SJSA1 (cell line): ENCODE data around the gene ILRUN. TPM values are rescaled to one million over a fixed set of nuclear protein-coding genes. Genes with fewer than 3 reads are reported as not detected.
"Not testable (repeated sequence)": the region's sequence is repeated elsewhere in the genome, so short reads cannot be mapped to it uniquely, and the experiment has no call there.

ENCODE experiments used
- DNase-seq, 2 experiments: peaks; one replicate each; pipeline ENCODE4 v3.0.0-alpha.2; 2015 to 2020; ENCODE audit warnings: low spot score in 2 of 2, low read depth in 1 of 2
- H3K27ac ChIP-seq: fragments of 250-450 bp; sonication (Bioruptor Pico); 2 replicates; pipeline ENCODE4 v1.5.1; 2020; ENCODE audit warnings: mild to moderate bottlenecking, moderate library complexity
- H3K27me3 ChIP-seq: fragments of 250-450 bp; sonication (Bioruptor Pico); replicated peaks from 2 replicates; pipeline ENCODE4 v1.5.1; 2020; ENCODE audit warnings: mild to moderate bottlenecking, moderate library complexity
- H3K36me3 ChIP-seq: fragments of 250-450 bp; sonication (Bioruptor Pico); 2 replicates; pipeline ENCODE4 v1.5.1; 2020; ENCODE audit warnings: mild to moderate bottlenecking
- H3K4me1 ChIP-seq: fragments of 250-450 bp; sonication (Bioruptor Pico); replicated peaks from 2 replicates; pipeline ENCODE4 v1.6.1; 2021; ENCODE audit warnings: mild to moderate bottlenecking
- H3K4me3 ChIP-seq: fragments of 250-450 bp; sonication (Bioruptor Pico); 2 replicates; pipeline ENCODE4 v1.5.1; 2020; ENCODE audit warnings: mild to moderate bottlenecking
- H3K9me3 ChIP-seq: fragments of 250-450 bp; sonication (Bioruptor Pico); replicated peaks from 2 replicates; pipeline ENCODE4 v1.5.1; 2020; ENCODE audit warnings: mild to moderate bottlenecking
- total RNA-seq: library from RNA; depleted of rRNA; stranded (reverse); fragments of >200 nt; shearing (Covaris generic); gene quantifications from 2 replicates; pipeline ENCODE4 v1.2.3, GENCODE V29; 2014

ILRUN gene
- total RNA-seq, 1 experiment from 2014 or later, result 47.8 TPM

GRCh38 chr6:34718976-34719375 is 22.4 kb upstream of the ILRUN start:
- DNase-seq, result no peak
- Histone ChIP-seq H3K4me3 (no peak overlapping the region), H3K27ac (no peak overlapping the region), H3K9me3 (no peaks in the 10 kb centered on the region), H3K4me1 (peaks cover 5% of the 10 kb centered on the region; the same call in 1 of the 2 replicates), H3K36me3 (no peaks in the 10 kb centered on the region), H3K27me3 (no peaks in the 10 kb centered on the region)

DNA sequence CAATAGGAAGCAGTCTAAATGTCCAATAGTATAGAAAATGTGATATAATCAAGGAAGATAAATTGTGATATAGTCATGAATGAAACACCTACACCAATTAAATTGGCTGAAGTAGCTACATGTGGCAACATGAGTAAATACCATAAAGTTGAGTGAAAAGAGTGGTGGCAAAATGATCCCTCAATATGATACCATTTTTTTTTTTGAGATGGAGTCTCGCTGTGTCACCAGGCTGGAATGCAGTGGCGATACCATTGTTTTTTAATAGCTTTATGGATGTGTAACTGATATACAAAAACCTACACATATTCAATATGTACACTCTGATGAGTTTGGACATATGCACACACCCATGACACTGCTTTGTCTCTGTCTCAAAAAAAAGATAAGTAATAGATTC is 20.9 kb upstream of the ILRUN start:
- H3K9me3 ChIP-seq, result no peaks in the 10 kb centered on the region
- H3K4me3 ChIP-seq, result no peak overlapping the region
- DNase-seq, result no peak
- H3K27me3 ChIP-seq, result no peaks in the 10 kb centered on the region
- H3K27ac ChIP-seq, result no peak overlapping the region
- H3K4me1 ChIP-seq, result no peaks in the 10 kb centered on the region
- no peaks in the 10 kb centered on the region for H3K36me3 ChIP-seq

DNA sequence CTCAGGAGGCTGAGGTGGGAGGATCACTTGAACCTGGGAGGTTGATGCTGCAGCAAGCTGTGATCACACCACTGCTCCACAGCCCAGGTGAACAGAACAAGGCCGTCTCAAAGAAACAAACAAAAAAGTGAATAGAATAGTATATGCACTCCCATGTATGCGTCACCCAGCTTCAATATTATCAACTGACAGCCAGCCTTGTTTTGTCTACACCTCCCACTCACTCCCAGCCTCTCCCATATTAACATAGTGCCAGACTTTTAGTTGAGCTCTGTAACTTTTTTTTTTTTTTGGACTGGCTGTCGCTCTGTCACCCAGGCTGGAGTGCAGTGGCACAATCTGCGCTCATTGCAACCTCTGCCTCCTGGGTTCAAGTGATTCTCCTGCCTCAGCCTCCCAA is 18.1 kb upstream of the ILRUN start:
- Histone ChIP-seq H3K27ac (no peak overlapping the region), H3K4me1 (no peaks in the 10 kb centered on the region), H3K9me3 (no peaks in the 10 kb centered on the region), H3K27me3 (no peaks in the 10 kb centered on the region), H3K36me3 (no peaks in the 10 kb centered on the region), H3K4me3 (no peak overlapping the region)
- DNase-seq, result no peak

DNA sequence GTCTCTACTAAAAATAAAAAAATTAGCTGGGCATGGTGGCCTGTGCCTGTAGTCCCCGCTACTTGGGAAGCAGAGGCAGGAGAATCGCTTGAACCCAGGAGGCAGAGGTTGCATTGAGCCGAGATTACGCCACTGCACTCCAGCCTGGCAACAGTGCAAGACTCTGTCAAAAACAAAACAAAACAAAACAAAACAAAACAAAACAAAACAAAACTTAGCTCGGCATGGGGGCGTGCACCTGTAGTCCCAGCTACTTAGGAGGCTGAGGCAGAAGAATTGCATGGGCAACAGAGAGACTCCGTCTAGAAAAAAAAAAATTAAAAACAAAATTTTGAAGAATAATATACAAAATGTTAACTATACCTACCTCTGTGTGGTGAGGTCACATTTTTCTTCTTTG is 16.3 kb upstream of the ILRUN start:
- DNase-seq, H3K4me3 ChIP-seq, H3K27ac ChIP-seq, H3K27me3 ChIP-seq, H3K4me1 ChIP-seq, H3K9me3 ChIP-seq, H3K36me3 ChIP-seq: not testable (repeated sequence)

DNA sequence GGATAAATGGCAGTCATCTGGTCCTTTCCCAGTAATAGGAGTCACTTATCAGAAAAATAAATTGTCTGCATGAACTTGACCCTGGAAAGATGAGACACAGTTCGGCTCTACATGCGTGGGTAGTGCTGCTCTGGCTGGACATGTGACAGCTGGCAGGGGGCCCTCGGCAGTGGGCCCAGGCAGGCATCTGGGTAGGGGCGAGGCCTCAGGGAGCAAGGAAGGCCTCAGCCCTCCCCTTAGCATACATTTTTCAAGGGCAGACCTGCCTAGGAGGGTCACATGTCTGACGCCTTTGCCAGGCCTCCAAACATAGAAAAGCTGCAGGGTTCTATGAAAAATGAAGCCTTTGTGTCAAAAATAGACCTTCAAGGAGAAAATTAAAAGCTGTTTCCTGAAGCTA is 12.8 kb upstream of the ILRUN start:
- H3K36me3 ChIP-seq, result no peaks in the 10 kb centered on the region
- no peak overlapping the region for H3K27ac ChIP-seq
- H3K4me3 ChIP-seq, result no peak overlapping the region
- DNase-seq, result no peak
- H3K4me1 ChIP-seq, result no peaks in the 10 kb centered on the region
- no peaks in the 10 kb centered on the region for H3K27me3 ChIP-seq
- H3K9me3 ChIP-seq, result no peaks in the 10 kb centered on the region

DNA sequence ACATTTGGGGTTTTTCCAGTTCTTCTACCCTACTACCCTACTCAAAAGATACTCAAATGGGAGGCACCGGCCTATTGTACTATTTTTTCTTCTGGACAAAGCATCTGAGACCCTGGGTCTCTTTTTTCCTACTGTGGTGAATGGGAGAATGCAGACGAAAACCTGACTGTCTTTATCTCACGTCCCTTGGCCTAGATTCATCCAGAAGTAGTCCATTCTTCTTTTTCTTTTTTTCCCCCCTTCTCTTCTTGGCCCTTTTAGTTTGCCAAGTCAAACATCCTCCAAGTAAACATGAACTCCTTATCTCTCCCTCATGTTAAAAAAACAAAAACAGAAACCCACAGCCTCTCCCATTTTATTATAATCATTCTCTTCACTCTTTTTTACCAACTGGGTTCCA is 8.7 kb upstream of the ILRUN start:
- Histone ChIP-seq H3K27ac (no peak overlapping the region), H3K27me3 (no peaks in the 10 kb centered on the region), H3K4me3 (no peak overlapping the region), H3K4me1 (no peaks in the 10 kb centered on the region), H3K9me3 (no peaks in the 10 kb centered on the region), H3K36me3 (no peaks in the 10 kb centered on the region)
- DNase-seq, result no peak

DNA sequence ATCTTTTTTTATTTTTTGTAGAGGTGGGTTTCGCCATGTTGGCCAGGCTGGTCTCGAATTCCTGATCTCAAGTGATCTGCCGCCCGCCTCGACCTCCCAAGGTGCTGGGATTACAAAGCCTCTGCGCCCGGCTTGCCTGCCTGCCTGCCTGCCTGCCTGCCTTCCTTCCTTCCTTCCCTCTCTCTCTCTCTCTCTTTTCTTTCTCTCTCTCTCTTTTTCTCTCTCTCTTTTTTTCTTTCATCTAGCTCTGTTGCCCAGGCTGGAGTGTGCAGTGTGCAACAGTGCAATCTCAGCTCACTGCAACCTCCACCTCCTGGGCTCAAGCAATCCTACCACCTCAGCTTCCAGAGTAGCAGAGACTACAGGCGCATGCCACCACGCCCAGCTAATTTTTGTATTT is 4.6 kb upstream of the ILRUN start:
- Histone ChIP-seq H3K27ac (no peak overlapping the region), H3K9me3 (no peaks in the 10 kb centered on the region), H3K36me3 (peaks cover 3% of the 10 kb centered on the region), H3K4me3 (no peak overlapping the region), H3K27me3 (no peaks in the 10 kb centered on the region), H3K4me1 (no peaks in the 10 kb centered on the region; the same call in 1 of the 2 replicates)
- DNase-seq, result no peak

- Histone ChIP-seq H3K36me3 (peaks cover 5% of the 10 kb centered on the region), H3K9me3 (no peaks in the 10 kb centered on the region), H3K27me3 (no peaks in the 10 kb centered on the region), H3K27ac (no peak overlapping the region), H3K4me1 (peaks cover 8% of the 10 kb centered on the region), H3K4me3 (no peak overlapping the region)
- DNase-seq, result no peak
Observed at GRCh38 chr6:34697904-34698559, 1.5 kb upstream of the ILRUN start.

DNA sequence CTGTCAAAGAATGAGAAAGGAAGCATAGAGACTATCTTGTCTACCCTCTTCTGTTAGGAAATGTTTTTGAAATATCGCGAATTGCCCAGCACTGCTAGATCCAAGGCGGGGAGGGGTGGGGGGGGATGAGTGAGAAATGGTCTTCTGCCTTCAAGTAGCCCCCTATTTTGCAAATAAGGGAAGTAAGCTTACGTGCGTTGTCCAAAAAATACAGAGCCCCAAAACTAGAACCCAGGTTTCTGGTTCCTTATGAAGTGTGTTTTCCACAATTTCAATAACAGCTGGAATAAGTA is 923 bp upstream of the ILRUN start:
- H3K4me3 ChIP-seq, result peak overlapping the region; percentile 93
- H3K9me3 ChIP-seq, result no peaks in the 10 kb centered on the region
- no peak overlapping the region for H3K27ac ChIP-seq
- H3K4me1 ChIP-seq, result peaks cover 8% of the 10 kb centered on the region
- peaks cover 6% of the 10 kb centered on the region for H3K36me3 ChIP-seq
- DNase-seq, result no peak
- no peaks in the 10 kb centered on the region for H3K27me3 ChIP-seq

- Histone ChIP-seq H3K4me1 (peaks cover 8% of the 10 kb centered on the region), H3K9me3 (no peaks in the 10 kb centered on the region), H3K4me3 (peak overlapping the region; percentile 93), H3K36me3 (peaks cover 11% of the 10 kb centered on the region), H3K27ac (peak overlapping the region; percentile 66), H3K27me3 (no peaks in the 10 kb centered on the region)
- DNase-seq, result no peak
Observed at GRCh38 chr6:34696189-34696738, 303 bp downstream of the ILRUN start.

DNA sequence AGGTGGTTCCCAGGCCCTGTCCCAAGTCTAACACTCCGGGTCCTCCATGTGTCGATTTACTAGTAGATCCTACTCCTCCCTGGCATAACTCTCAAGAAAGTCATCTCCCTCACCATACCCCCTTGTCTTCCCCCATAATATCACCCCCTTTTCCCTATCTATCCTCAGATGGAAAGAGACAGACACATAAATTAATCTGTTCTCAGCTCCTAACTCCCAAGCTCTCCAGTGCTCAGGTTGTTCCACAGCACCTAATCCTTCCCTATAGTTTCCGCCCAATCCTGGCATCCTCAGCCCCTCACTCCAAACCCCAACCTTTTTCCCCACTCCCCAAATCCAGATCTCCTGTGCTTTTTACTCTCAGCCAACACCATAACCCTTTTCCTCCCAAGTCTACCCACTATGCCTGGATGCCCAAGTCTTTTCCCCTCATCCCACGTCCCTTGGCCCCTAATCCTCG is 808 bp downstream of the ILRUN start:
- DNase-seq, result no peak
- Histone ChIP-seq H3K36me3 (peaks cover 11% of the 10 kb centered on the region), H3K9me3 (no peaks in the 10 kb centered on the region), H3K4me3 (peak overlapping the region; percentile 93), H3K27ac (peak overlapping the region; percentile 66; the same call in 1 of the 2 replicates), H3K27me3 (no peaks in the 10 kb centered on the region), H3K4me1 (peaks cover 8% of the 10 kb centered on the region)

- Histone ChIP-seq H3K9me3 (no peaks in the 10 kb centered on the region), H3K27ac (no peak overlapping the region), H3K36me3 (peaks cover 15% of the 10 kb centered on the region), H3K27me3 (no peaks in the 10 kb centered on the region), H3K4me1 (peaks cover 8% of the 10 kb centered on the region), H3K4me3 (no peak overlapping the region)
- DNase-seq, result no peak
Observed at GRCh38 chr6:34692280-34692679, 4.3 kb downstream of the ILRUN start.

- no peak overlapping the region for H3K27ac ChIP-seq
- no peak overlapping the region for H3K4me3 ChIP-seq
- no peaks in the 10 kb centered on the region for H3K27me3 ChIP-seq
- no peaks in the 10 kb centered on the region for H3K9me3 ChIP-seq
- peaks cover 10% of the 10 kb centered on the region; the same call in 1 of the 2 replicates for H3K36me3 ChIP-seq
- no peaks in the 10 kb centered on the region for H3K4me1 ChIP-seq
- no peak for DNase-seq
Observed at GRCh38 chr6:34689742-34690141, 6.8 kb downstream of the ILRUN start.

DNA sequence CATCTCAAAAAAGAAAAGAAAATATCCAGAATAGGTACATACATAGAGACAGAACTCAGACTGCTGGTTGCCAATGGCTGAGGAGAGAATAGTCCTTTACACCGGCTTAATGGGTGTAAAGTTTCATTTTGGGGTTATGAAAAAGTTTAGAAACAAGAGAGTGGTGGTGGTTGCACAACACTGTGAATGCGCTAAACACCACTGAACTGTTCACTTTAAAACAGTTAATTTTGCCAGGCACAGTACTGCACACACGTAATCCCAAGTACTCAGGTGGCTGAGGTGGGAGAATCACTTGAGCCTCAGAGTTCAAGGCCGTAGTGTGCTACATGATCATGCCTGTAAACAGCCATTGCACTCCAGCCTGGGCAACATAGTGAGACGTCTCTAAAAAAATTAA is 7.6 kb downstream of the ILRUN start:
- no peak for DNase-seq
- H3K27ac ChIP-seq, result no peak overlapping the region
- no peaks in the 10 kb centered on the region for H3K27me3 ChIP-seq
- peaks cover 10% of the 10 kb centered on the region; the same call in 1 of the 2 replicates for H3K36me3 ChIP-seq
- no peaks in the 10 kb centered on the region for H3K9me3 ChIP-seq
- H3K4me1 ChIP-seq, result no peaks in the 10 kb centered on the region
- H3K4me3 ChIP-seq, result no peak overlapping the region

DNA sequence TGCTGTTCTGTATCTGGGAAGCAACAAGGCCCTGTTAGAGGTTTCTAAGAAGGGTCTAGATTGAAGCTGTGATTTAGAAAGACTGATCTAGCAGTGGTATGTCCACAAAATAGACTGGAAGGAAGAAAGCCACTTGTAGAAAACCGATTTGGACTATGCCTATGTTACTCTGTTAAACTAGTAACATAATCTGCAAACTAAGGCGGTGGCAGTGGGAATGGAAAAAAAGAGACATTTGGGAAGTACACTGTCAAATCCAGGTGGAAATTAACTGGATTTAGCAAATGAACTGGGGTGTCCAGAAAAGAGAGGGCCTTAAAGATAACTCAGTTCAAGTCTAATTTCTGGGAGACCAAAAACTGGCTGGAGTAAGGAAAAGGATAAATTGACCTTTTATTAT is 11.6 kb downstream of the ILRUN start:
- Histone ChIP-seq H3K9me3 (no peaks in the 10 kb centered on the region), H3K36me3 (0 out of 2 replicates have a peak, but pooled peaks cover 3% of the 10 kb centered on the region), H3K27ac (no peak overlapping the region), H3K27me3 (no peaks in the 10 kb centered on the region), H3K4me1 (peaks cover 4% of the 10 kb centered on the region; the same call in 1 of the 2 replicates), H3K4me3 (no peak overlapping the region)
- DNase-seq, result no peak
